Measurements from ENCODE around the gene LHX6. TPM values are rescaled to one million over a fixed set of nuclear protein-coding genes. Genes with fewer than 3 reads are reported as not detected.

The LHX6 gene
- total RNA-seq, 1 experiment from 2014 or later, result 4.1 TPM

DNA sequence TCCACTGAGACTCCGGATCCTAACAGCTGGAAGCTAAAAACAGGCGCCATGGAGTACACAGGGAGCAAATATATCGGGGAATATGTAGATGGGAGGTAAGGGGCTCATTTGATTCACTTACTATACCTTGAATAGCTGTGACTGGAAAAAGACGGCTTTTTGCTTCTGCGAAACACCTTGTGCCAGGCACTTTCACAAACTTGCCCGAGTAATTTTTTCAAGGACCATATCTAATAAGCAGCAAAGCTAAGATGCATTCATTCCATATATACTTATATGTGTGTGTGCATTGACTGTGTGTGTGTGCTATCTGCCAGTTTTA is 68.9 kb downstream of the LHX6 start:
- TF ChIP-seq, protein P1, sequence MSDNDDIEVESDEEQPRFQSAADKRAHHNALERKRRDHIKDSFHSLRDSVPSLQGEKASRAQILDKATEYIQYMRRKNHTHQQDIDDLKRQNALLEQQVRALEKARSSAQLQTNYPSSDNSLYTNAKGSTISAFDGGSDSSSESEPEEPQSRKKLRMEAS (IDR thresholded peaks at IDR 0.05), result no peak
- TF ChIP-seq POLR2AphosphoS5 (IDR thresholded peaks at IDR 0.05; ENCODE audit: low read depth, low read length) (no peak), SP1 (IDR thresholded peaks at IDR 0.05; ENCODE audit: low read depth) (no peak), SIN3A (IDR thresholded peaks at IDR 0.05; ENCODE audit: low read depth) (no peak; the same call in 1 of the 2 replicates), EGR1 (IDR thresholded peaks at IDR 0.05; ENCODE audit: low read depth) (0 out of 2 replicates have a peak, but pooled peaks have one; percentile 19), SRF (IDR thresholded peaks at IDR 0.05; ENCODE audit: low read depth) (no peak)
- TF ChIP-seq, protein P2, sequence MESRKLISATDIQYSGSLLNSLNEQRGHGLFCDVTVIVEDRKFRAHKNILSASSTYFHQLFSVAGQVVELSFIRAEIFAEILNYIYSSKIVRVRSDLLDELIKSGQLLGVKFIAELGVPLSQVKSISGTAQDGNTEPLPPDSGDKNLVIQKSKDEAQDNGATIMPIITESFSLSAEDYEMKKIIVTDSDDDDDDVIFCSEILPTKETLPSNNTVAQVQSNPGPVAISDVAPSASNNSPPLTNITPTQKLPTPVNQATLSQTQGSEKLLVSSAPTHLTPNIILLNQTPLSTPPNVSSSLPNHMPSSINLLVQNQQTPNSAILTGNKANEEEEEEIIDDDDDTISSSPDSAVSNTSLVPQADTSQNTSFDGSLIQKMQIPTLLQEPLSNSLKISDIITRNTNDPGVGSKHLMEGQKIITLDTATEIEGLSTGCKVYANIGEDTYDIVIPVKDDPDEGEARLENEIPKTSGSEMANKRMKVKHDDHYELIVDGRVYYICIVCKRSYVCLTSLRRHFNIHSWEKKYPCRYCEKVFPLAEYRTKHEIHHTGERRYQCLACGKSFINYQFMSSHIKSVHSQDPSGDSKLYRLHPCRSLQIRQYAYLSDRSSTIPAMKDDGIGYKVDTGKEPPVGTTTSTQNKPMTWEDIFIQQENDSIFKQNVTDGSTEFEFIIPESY (IDR thresholded peaks at IDR 0.05; ENCODE audit: extremely low read depth, insufficient replicate concordance, low read length), result no peak
- TF ChIP-seq, protein P3, sequence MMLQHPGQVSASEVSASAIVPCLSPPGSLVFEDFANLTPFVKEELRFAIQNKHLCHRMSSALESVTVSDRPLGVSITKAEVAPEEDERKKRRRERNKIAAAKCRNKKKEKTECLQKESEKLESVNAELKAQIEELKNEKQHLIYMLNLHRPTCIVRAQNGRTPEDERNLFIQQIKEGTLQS (IDR thresholded peaks at IDR 0.05), result no peak
- Histone ChIP-seq H4K20me1 (ENCODE audit: insufficient read depth) (0 out of 2 replicates have a peak, but pooled peaks cover 4% of the 10 kb centered on the region), H3K27ac (ENCODE audit: low read depth, low read length) (no peak overlapping the region), H3K9me2 (ENCODE audit: insufficient read depth) (no peaks in the 10 kb centered on the region), H3K79me2 (ENCODE audit: insufficient read depth, low read length) (peaks cover 45% of the 10 kb centered on the region), H3K27me3 (ENCODE audit: insufficient read depth, low read length) (no peaks in the 10 kb centered on the region; the same call in 1 of the 2 replicates), H3K4me3 (replicated peaks in 1 of 2; ENCODE audit: low read depth in 1 of 2, low read length in 2 of 2) (peak overlapping the region; percentile 75 to 92), H2AFZ (ENCODE audit: low read depth, low read length, poor library complexity, severe bottlenecking) (peak overlapping the region; percentile 47), H3K36me3 (ENCODE audit: control insufficient read depth in 1 of 2, insufficient read depth in 2 of 2, low read length in 2 of 2) (no peaks in the 10 kb centered on the region; a peak in 1 of 4 replicates), H3K9me3 (ENCODE audit: control insufficient read depth in 1 of 2, insufficient read depth in 1 of 2, low read depth in 1 of 2, low read length in 2 of 2) (peaks cover 0 to 6% of the 10 kb centered on the region in 2 experiments; a peak in 1 of 4 replicates), H3K4me1 (ENCODE audit: control insufficient read depth in 1 of 2, insufficient read depth in 2 of 2, low read length in 2 of 2) (peaks cover 4 to 13% of the 10 kb centered on the region in 2 experiments), H3K4me2 (ENCODE audit: low read length) (peak overlapping the region; percentile 86), H3K9ac (ENCODE audit: low read length) (peak overlapping the region; percentile 82)
- RAD21 ChIA-PET (ENCODE audit: low non-redundant PET in 1 of 2, low total read pairs in 2 of 2, uncharacterized antibody in 2 of 2, unreplicated experiment in 2 of 2), result no interaction called here
- POLR2A ChIA-PET, result no interaction called here
- CTCF ChIA-PET, result interaction anchor here (2.6 to 2.8 kb wide), 2 partner anchors 15 to 191 kb away, joined by 6 to 11 read pairs; no protein-coding TSS in a partner anchor
- intact Hi-C loops (cut with micrococcal nuclease), result no loop called here
- no peak for DNase-seq (ENCODE audit: low read depth, low spot score)
- ATAC-seq, result no peak
- no TSS peak for BruUV-seq (replicated peaks)
